NCI-H2196 treated with DMSO at 0.1 percent for 48 hours (cell line): ENCODE data around the gene ACTR3C.
"Not testable (repeated sequence)": the region's sequence is repeated elsewhere in the genome, so short reads cannot be mapped to it uniquely, and the experiment has no call there.

Experiments
- DNase-seq: peaks from one replicate; lab custom pipeline; 2025; ENCODE audit not compliant: unreplicated experiment; lab: John Stamatoyannopoulos, UW

Gene ACTR3C

DNA sequence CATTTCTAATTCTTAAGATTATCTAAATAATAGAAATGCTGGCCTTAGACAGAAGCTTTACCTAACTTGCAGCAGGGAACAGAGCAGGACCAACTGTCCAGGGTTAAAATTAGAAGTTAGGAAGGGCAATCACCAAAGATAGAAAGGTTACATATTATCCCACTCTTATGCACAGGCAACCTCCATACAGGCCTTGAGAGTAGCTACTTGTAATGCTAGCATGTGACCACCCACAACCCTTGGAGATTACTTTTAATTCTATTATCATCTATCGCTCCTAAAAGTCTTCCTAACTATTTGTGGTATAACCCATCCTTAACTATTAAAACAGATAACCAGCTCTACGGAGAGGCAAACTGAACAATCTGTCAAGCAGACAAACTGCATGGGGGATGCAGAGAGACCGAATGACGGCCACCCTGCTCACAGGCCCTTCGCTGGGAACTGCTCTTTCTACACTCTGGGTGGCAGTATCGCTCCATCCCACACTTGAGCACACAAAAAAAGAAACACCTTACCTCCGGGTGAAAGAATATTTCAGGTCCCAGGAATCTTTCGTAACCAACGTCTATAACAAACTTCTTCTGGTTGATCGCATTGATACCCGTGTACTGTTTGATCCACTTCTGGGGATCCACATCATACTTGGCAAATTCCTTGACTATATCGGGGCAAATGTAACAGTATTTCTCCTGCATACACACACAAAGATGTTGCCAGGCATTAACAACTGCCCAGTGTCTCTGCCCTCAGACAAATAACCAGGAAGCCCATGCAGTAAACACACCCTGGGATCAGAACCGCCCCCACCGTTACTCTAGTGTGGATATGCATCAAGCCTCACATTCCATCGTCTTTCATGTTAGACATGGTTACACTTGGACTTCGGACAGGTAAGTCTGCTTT, 37.2 kb downstream of the ACTR3C start:
- not testable (repeated sequence) for DNase-seq

DNA sequence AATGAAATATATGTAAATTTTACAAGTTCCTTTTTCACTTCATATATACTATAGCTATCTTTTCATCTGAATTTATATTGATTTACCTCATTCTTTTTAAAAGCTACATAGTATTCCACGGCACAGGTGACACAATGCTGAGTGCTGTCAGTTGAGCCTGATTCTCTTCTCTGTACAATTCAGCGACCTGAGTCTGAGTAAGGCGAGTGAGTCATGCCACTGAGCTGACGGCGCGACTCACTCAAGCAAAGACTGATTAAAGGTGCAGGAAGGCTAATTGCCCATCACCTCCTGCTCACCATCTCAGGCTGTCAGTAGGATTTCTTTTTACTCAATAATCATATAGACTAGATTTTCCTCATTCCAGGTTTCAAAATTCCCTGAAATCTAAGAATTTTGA, 39.7 kb downstream of the ACTR3C start:
- DNase-seq: not testable (repeated sequence)

DNA sequence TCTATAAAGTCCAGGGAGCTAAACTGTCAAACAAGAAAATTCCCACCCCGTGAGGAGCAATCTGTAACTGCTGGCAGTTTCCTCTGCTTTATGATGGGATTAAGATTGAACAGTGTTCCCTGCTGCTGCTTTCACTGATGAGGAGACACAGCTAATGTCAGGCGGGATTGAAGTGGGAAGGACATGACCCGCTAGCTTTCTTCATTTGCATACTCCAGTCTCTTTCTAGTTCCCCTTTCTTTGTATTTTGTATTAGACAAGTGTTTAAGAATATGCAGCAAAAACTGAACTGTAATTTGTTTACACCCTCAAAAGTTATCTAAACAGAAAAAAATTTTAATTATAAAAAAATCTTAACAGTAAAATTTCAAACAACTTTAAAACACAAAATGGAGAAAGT, 40.2 kb downstream of the ACTR3C start:
- DNase-seq: not testable (repeated sequence)

DNA sequence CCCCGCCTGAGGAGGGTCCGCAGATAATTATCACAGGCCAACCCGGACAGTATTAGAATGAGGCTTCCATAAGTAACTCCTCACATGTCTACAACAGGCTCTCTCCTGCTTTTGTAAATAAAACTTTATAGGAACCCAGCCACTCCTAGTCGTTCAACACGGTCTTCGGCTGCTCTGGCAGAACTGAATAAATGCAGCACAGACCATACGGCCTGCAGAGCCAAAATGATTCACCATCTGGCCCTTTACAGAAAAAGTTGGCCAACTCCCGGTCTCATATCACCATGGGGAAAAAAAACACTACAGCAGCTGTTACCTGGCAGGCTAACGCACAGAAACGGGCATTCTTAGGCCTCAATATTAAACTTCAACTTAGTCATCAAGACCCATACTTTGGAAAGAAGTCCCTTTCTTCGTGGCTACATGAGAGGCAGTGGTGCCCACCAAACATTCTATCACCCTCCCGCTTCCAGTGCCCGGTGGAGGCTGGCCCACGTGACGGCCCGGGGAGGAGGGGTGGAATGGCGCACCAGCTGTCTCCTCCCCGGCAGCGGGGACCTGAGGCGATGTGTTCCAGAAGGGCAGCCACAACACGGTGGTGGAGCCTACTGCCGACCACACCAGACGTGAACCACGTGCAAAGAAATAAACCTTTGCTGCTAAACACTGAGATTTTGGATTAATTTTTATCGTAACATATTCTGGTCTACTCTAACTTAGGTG, 41.5 kb downstream of the ACTR3C start:
- not testable (repeated sequence) for DNase-seq

DNA sequence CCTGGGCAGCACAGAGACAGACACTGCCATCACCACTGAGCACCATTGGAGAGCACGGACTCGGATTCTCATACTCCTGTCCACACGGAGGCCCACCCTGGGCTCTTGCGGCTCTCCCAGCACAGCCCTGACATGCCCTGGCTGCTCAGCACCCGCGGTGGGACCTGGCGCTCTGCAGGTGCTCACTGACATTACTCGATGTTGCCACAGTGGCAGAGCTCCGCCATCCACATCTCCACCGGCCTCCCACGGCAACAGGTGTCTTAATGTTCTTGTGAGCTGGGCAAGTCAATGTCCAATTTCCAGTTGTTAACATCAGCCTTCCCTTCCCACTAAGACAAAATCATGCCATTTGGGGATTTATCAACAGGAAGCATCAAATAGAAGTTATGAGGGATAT, 45.0 kb downstream of the ACTR3C start:
- DNase-seq: not testable (repeated sequence)

DNA sequence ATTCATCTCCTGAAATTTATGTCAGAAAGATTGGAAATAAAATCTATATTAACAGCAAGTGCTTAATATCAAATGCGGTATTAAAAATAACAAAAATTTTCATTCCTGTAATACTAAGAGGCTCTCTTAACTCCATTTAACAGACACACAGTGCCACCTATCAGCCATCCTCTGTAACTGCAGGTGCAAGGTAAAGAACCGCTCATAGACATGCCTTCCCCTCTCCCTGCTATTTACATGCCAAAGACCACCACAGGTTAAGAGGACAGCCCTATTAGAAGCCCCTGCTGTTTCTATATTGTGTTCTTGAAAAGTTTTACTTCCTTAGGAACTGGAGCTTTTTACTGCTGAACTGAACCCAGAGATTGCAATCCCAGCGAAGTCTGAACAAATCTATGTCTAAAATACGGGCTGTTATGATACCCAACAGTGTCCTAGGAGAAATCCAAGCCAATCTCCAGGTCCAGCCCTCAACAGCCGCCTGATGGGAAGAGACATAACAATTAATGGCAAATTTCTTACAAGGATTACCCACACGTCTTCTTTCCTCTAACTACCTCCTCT, 47.1 kb downstream of the ACTR3C start:
- not testable (repeated sequence) for DNase-seq

DNA sequence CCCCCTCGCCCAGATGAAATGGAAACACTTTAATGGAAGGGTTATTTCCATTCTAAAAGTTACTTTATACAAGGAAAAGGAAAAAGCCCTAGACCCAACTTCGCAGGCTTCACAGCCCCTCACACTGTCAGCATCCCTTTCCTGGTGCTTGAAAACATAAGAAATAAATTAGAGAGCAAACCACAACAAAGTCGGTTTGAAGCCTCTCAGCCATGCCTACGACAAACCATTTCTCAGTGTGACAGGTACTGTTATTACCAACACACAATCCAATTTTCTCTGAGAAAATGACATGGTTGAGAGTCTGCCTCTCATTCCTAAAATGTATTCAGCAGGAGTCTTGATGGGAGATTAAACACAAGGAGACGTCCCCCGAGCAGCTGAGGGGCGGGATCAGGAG, 51.4 kb downstream of the ACTR3C start:
- DNase-seq: not testable (repeated sequence)

DNA sequence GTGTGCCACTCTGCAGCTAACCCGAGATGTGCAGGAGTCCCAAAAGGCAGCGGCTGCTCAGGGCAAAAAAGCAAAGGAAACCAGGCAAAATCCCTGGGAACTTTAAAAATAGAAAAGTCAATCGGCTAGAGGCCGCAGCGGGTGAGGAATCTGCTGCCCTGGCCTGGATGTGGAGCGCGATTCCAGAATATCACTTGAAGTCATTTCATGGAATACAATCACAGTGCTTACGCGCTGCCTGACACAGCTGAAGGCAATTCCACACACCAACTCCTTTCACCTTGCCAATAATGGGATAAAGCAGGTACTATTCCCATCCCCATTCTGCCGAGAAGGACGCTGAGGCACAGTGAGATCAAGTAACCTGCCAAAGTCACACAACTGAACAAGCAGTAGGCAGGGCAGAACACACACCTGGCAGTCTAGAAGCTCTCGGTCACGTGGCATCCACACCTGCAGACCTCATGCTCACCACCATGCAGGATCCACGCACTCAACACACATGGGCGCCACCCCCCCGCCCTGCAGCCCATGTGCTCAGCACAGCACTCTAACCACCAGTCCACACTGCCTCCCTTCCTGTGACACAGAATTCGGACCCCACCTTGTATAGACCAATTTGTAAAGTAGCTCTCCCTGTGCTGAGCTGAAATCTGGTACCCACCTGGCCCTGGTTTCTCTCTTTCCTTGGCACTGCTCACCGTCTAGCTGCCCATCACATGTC, 53.1 kb downstream of the ACTR3C start:
- not testable (repeated sequence) for DNase-seq

DNA sequence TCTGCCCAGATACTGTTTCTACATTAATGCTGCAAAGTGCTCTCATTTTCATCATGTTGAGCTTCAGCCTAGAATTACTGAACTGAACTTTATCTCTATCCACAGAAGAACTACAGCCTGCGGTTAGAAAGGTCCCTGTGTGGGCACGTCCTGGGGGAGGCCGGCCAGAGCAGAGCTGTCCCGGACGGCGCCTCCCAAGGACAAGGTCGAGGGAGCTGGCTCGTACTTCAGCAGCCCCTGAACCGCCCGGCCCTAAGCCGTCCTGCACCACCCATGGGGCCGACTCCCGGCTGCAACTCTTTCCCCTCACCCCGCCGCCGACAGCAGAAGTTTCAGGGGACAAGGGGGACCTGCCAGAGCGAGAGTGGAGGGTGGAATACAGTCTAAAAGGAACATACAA, 54.5 kb downstream of the ACTR3C start:
- DNase-seq: not testable (repeated sequence)

DNA sequence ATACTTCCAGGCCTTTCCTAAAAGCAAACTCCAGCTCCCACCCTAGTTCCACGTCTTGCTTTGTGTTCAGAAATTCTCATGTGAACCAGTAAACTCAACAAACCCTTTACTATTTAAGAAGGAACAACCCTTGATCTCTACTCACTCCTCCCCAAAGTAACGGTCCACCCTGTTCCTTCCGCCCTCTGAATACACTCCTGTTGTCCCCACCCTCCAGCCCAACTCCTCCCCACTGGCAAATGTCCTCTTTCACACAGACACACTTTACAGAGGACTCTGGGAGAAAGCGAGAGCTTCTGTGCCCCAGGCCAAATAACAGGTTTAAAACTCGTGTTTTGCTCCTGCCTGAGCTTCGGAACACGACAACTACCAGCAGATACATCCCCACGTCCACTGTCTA, 55.1 kb downstream of the ACTR3C start:
- not testable (repeated sequence) for DNase-seq

DNA sequence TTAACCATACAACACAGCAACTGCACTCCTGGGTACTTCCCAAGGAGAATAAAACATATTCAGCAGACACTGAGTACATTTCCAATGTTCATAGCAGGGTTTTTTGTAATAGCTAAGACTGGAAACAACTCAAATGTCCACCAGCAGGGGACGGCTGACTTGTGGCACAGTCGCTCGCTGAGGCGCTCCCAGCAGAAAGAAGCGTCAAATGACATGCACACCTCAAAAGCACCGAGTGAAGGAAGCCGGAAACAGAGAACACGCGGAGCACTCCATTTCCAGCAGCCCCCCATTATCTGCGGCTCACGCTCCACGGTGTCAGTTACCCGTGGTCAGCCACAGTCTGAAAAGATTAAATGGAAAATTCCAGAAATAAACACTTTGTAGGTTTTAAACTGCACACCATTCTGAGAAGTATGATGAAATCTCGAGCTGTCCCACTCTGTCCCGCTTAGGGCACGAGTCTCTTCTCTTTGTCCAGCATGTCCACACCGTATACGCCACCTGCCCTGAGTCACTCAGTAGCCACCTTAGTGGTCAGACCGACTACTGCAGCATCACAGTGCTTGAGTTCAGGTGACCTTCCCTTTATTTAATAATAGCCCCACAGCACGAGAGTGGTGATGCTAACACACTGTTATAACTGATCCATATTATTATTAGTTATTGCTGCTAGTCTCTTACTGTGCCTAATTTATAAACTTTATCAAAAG, 56.2 kb downstream of the ACTR3C start:
- DNase-seq: not testable (repeated sequence)

DNA sequence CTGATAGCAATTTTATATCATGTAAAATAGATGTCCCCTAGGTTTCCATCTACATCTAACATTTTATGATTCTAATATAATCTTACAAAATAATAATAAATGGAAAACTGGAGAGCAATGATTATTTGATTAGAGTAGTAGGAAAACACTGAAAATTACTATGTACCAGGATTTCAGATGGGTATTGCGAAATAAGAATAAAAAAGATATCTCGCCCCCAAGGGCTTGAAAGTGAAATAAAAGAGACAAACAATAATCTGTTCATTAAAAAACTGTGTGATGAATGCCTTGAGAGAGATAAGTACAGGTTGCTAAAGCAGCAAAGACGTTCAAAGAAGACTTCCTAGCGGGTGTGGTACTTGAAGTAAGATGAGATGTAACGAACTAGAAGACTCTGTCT, 60.7 kb downstream of the ACTR3C start:
- DNase-seq: not testable (repeated sequence)

DNA sequence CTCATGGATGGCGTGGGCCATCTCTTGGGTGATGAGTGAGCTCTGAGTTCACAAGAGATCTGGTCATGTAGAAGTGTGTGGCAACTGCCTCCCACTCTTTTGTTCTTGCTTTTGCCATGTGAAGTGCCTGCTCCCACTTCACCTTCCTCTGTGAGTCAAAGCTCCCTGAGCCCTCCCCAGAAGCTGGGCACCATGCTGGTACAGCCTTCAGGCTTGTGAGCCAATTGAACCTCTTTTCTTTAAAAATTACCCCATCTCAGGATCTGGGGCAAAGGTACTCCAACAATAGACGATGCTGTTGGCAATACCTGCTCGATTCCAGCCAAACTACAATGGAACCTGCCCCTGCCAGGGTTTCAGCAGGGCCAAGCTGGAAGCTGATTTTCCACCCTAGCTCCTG, 75.6 kb downstream of the ACTR3C start:
- not testable (repeated sequence) for DNase-seq

DNA sequence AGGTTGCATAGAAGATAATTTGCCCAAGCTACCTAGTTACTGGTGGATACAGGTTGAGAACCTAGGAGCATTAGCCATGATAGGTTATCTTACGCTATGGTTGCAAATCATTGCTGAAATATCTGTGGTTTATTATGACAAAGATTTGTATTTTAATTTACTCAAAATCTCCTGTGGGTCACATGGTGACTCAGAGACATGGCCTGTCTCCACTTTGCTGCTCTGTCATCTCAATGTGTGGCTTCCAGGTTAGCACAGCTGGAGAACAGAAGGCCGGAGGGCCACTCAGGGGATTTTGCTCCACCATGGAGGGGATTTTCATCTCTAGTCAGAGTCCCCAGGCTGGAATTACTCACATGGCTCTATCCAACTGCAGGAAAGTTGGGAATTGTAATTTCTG, 78.1 kb downstream of the ACTR3C start:
- DNase-seq: not testable (repeated sequence)

DNA sequence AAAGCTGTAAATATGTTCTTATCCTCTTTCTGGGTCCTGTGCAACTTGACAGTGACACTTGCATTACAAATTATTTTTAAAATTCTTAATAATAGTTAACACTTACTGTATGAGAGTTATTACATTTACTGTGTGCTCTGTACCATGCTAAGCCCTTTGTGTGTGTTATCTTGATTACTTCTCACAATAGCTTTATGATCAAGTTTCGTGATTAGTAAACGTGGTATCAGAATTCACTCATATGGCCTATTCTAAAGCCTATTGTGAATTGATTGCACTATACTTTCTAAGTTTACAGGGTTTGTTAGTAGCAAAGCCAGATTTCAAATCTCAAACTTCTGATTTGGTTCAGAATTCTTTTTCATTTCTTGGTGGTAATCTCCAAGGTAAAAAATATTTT, 80.4 kb downstream of the ACTR3C start:
- not testable (repeated sequence) for DNase-seq

DNA sequence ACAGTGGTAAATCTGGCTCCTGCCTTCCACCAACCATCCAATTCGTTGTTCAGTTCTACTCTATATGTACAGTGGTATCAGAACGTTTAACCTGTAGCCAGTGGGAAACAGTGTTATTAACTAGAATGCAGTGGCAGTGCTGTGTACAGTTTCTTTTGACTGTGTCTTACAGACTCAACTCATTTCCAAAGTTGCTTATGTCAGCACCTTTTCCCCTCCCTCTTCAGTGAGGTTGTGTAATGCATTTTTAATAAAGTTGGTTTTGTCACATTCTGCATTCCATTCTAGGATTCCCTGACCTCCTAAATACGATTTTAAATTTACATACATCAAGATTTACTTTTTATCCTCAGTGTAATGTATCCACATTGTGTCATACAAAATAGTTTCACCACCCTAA, 97.9 kb downstream of the ACTR3C start:
- DNase-seq: not testable (repeated sequence)

DNA sequence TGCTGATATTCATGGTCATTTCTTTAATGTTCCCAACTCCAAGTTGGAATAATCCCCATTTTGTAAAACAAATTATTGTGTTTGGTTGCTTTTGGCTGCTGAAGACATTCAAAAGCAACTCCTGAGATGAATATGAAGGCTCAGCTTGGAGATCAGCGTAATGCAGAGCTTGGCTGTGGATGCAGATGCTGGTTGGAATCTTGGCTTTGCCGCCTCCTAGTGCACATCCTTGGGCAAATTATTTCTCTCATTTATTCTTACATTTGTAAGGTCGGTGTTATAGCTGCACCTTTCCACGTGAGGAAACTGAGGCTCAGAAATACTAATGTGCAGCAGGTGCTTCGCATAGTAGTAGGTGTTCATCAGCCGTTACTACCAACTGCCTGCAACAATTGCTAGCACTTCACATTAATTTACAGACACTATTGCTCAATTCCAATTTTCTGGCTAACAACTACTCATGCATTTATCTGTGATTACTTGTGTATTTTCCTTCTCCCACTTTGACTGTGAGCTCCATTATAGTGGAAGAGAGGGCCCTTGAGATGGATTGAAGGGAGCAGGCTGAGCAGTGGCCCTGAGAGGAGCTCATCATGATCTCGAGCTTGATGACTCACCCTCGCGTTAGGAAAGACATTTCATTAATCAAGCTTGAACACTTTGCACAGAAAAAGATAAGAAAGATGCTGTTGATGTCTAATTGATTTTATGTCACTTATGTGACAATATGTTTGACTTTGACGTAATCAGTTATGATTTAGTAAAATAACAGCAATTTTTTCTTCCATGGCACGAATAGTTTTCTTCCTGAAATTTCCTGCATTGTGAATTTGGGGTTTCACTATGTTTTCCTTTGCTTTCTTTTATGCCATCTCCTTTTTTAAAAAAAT, 101.0 kb downstream of the ACTR3C start:
- not testable (repeated sequence) for DNase-seq

DNA sequence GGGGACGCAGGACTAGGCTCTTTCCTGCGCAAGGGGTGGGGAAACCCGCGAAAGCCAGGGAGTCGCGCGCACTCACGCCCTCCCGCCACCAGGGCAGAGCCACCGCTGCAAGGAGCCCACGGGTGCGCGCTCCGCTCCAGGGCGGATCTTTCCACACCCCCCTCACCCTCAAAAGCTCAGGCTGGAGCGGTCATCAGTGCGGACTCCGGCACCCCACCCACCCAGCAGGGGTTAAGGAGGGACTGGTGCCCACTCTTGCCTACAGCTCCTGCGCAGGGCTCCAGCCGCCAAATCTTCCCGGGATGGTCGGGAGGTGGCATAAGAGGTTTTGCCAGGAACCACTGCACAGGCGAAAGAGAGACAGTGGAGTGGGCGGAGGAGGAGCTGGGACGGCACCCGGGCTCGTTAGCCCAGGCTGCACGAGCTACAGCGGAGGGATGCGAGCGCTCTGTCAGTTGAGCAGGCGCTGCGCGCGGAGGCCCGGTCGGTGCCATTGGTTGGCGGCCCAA, 102.6 kb downstream of the ACTR3C start:
- DNase-seq: not testable (repeated sequence)
